ENCODE data around the gene SLC27A5. TPM values are rescaled to one million over a fixed set of nuclear protein-coding genes. Genes with fewer than 3 reads are reported as not detected.

Gene SLC27A5
- total and polyA plus RNA-seq, 9 of the 15 experiments (the other 6 are each of a cell fraction or from before 2014, with no cell fraction given) = 42.2 to 318 (median 64.7) TPM

- TF ChIP-seq, protein P1, sequence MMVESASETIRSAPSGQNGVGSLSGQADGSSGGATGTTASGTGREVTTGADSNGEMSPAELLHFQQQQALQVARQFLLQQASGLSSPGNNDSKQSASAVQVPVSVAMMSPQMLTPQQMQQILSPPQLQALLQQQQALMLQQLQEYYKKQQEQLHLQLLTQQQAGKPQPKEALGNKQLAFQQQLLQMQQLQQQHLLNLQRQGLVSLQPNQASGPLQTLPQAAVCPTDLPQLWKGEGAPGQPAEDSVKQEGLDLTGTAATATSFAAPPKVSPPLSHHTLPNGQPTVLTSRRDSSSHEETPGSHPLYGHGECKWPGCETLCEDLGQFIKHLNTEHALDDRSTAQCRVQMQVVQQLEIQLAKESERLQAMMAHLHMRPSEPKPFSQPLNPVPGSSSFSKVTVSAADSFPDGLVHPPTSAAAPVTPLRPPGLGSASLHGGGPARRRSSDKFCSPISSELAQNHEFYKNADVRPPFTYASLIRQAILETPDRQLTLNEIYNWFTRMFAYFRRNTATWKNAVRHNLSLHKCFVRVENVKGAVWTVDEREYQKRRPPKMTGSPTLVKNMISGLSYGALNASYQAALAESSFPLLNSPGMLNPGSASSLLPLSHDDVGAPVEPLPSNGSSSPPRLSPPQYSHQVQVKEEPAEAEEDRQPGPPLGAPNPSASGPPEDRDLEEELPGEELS (CRISPR knock-in tag; IDR thresholded peaks at IDR 0.05; ENCODE audit: borderline replicate concordance) = peak; percentile 79
- TF ChIP-seq E2F1 (CRISPR knock-in tag; IDR thresholded peaks at IDR 0.05) = no peak
- TF ChIP-seq ZNF76 (CRISPR knock-in tag; IDR thresholded peaks at IDR 0.05; ENCODE audit: borderline replicate concordance) = no peak
- TF ChIP-seq E2F3 (CRISPR knock-in tag; IDR thresholded peaks at IDR 0.05) = peak; percentile 64; the same call in 1 of the 2 replicates
- no peak for TF ChIP-seq HNRNPK (IDR thresholded peaks at IDR 0.05; ENCODE audit: low read depth, low read length, poor library complexity, severe bottlenecking)
- TF ChIP-seq XRCC4 (IDR thresholded peaks at IDR 0.05; ENCODE audit: extremely low read depth, insufficient read depth, insufficient read length) = no peak
- TF ChIP-seq RBM15 (IDR thresholded peaks at IDR 0.05; ENCODE audit: insufficient read depth, low read length) = no peak
- no peak for TF ChIP-seq KDM1A (IDR thresholded peaks at IDR 0.05)
- peak in 2 of 3 experiments; percentile 17 to 61 for TF ChIP-seq YY1 (IDR thresholded peaks at IDR 0.05; ENCODE audit: borderline replicate concordance in 1 of 3, control insufficient read depth in 1 of 3, extremely low read depth in 1 of 3, insufficient read depth in 3 of 3, insufficient read length in 1 of 3, insufficient replicate concordance in 2 of 3, low read depth in 1 of 3, low read length in 2 of 3)
- no peak for TF ChIP-seq ADNP (tag; IDR thresholded peaks at IDR 0.05)
- peak; percentile 70; the same call in 1 of the 2 replicates for TF ChIP-seq ZNF830 (CRISPR knock-in tag; IDR thresholded peaks at IDR 0.05)
- TF ChIP-seq PHF21A (IDR thresholded peaks at IDR 0.05; ENCODE audit: borderline replicate concordance, low read depth) = no peak
- TF ChIP-seq PRMT5 (CRISPR knock-in tag; IDR thresholded peaks at IDR 0.05) = no peak
- TF ChIP-seq, protein P2, sequence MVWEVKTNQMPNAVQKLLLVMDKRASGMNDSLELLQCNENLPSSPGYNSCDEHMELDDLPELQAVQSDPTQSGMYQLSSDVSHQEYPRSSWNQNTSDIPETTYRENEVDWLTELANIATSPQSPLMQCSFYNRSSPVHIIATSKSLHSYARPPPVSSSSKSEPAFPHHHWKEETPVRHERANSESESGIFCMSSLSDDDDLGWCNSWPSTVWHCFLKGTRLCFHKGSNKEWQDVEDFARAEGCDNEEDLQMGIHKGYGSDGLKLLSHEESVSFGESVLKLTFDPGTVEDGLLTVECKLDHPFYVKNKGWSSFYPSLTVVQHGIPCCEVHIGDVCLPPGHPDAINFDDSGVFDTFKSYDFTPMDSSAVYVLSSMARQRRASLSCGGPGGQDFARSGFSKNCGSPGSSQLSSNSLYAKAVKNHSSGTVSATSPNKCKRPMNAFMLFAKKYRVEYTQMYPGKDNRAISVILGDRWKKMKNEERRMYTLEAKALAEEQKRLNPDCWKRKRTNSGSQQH (CRISPR knock-in tag; IDR thresholded peaks at IDR 0.05) = 0 out of 2 replicates have a peak, but pooled peaks have one; percentile 13
- TF ChIP-seq CXXC5 (CRISPR knock-in tag; IDR thresholded peaks at IDR 0.05) = peak; percentile 89
- no peak; the same call in 1 of the 2 replicates for TF ChIP-seq THRAP3 (IDR thresholded peaks at IDR 0.05; ENCODE audit: borderline replicate concordance)
- TF ChIP-seq, protein P3, sequence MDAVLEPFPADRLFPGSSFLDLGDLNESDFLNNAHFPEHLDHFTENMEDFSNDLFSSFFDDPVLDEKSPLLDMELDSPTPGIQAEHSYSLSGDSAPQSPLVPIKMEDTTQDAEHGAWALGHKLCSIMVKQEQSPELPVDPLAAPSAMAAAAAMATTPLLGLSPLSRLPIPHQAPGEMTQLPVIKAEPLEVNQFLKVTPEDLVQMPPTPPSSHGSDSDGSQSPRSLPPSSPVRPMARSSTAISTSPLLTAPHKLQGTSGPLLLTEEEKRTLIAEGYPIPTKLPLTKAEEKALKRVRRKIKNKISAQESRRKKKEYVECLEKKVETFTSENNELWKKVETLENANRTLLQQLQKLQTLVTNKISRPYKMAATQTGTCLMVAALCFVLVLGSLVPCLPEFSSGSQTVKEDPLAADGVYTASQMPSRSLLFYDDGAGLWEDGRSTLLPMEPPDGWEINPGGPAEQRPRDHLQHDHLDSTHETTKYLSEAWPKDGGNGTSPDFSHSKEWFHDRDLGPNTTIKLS (IDR thresholded peaks at IDR 0.05; ENCODE audit: borderline replicate concordance, low read depth) = peak; percentile 78
- TF ChIP-seq MECOM (CRISPR knock-in tag; IDR thresholded peaks at IDR 0.05) = no peak
- TF ChIP-seq HMGN3 (IDR thresholded peaks at IDR 0.05; ENCODE audit: borderline replicate concordance, extremely low read depth, insufficient read length, low read depth, low read length) = peak; percentile 98
- peak; percentile 74 for TF ChIP-seq L3MBTL2 (IDR thresholded peaks at IDR 0.05)
Measured at GRCh38 chr19:58554494-58555368, 42.9 kb upstream of the SLC27A5 start, which contains the start of gene CHMP2A (continued).

Data from K562 (cell line).